Effector CD4-positive, alpha-beta T cell (primary cell): ENCODE measurements around the gene ZNF804B.

ENCODE experiments used
- DNase-seq: peaks from one replicate; pipeline ENCODE4 v3.0.0-alpha.2; 2020

The ZNF804B gene

GRCh38 chr7:89312551-89312950 is 553.1 kb downstream of the ZNF804B start:
- DNase-seq = no peak

- DNase-seq = no peak
These were observed 557.2 kb downstream of the ZNF804B start for GRCh38 chr7:89316584-89317251.

GRCh38 chr7:89332026-89332425 is 572.5 kb downstream of the ZNF804B start:
- DNase-seq = no peak

GRCh38 chr7:89334797-89335196 is 575.3 kb downstream of the ZNF804B start:
- no peak for DNase-seq

- DNase-seq = no peak
These were observed 576.0 kb downstream of the ZNF804B start for GRCh38 chr7:89335490-89335889.

- no peak for DNase-seq
These were observed 576.6 kb downstream of the ZNF804B start for GRCh38 chr7:89336121-89336520.

GRCh38 chr7:89339748-89340147 is 580.2 kb downstream of the ZNF804B start:
- no peak for DNase-seq

- DNase-seq = no peak
These were observed 597.6 kb downstream of the ZNF804B start for GRCh38 chr7:89357121-89357520.

- no peak for DNase-seq
These were observed 617.7 kb downstream of the ZNF804B start for GRCh38 chr7:89377219-89377618.

- DNase-seq = no peak
These were observed 625.9 kb downstream of the ZNF804B start for GRCh38 chr7:89385411-89385810.
